ENCODE results near the gene ZER1. TPM values are rescaled to one million over a fixed set of nuclear protein-coding genes. Genes with fewer than 3 reads are reported as not detected.

The ZER1 gene
- total RNA-seq, 1 donor from 2014 or later, result 33.8 TPM

- Mint-ChIP-seq H3K9me3 (ENCODE audit: low read depth) (no peaks in the 10 kb centered on the region), H3K36me3 (ENCODE audit: low read depth) (peaks cover 7% of the 10 kb centered on the region), H3K4me3 (ENCODE audit: unreplicated experiment) (no peak overlapping the region), H3K27me3 (ENCODE audit: low read depth) (no peaks in the 10 kb centered on the region), H3K4me1 (ENCODE audit: low read depth) (peaks cover 5% of the 10 kb centered on the region), H3K27ac (ENCODE audit: unreplicated experiment) (no peak overlapping the region)
- DNase-seq (ENCODE audit: low spot score), result no peak
- no peak for TF ChIP-seq CTCF (IDR thresholded peaks at IDR 0.05)
These were observed 41.8 kb downstream of the ZER1 start for GRCh38 chr9:128729766-128730517.

DNA sequence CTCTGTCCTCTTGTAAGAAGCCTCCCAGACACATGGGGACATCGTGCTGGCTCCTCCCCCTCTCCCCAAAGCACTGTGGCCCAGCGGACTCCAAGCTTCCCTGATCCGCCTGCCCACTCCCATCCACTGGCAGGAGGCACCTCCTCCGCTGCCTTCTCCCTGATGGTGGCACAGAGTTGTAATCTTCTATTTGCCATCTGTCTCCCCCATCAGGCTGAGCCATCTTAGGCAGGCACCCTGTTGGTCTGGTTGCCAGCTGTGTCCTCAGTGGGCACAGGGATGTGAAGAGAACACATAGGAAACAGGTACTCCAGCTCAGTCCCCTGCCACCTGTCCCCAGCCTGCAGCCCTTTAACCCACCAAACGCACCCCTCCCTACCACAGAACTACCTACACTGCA, 42.4 kb downstream of the ZER1 start:
- Mint-ChIP-seq H3K9me3 (ENCODE audit: low read depth) (no peaks in the 10 kb centered on the region), H3K27me3 (ENCODE audit: low read depth) (no peaks in the 10 kb centered on the region), H3K27ac (ENCODE audit: unreplicated experiment) (no peak overlapping the region), H3K4me3 (ENCODE audit: unreplicated experiment) (no peak overlapping the region), H3K4me1 (ENCODE audit: low read depth) (peaks cover 12% of the 10 kb centered on the region), H3K36me3 (ENCODE audit: low read depth) (peaks cover 5% of the 10 kb centered on the region)
- DNase-seq (ENCODE audit: low spot score), result no peak
- TF ChIP-seq CTCF (IDR thresholded peaks at IDR 0.05), result no peak

GRCh38 chr9:128728298-128728697, 43.4 kb downstream of the ZER1 start:
- H3K4me1 Mint-ChIP-seq (ENCODE audit: low read depth), result peaks cover 14% of the 10 kb centered on the region
- no peak for DNase-seq (ENCODE audit: low spot score)
- no peaks in the 10 kb centered on the region for H3K27me3 Mint-ChIP-seq (ENCODE audit: low read depth)
- H3K27ac Mint-ChIP-seq (ENCODE audit: unreplicated experiment), result no peak overlapping the region
- H3K36me3 Mint-ChIP-seq (ENCODE audit: low read depth), result peaks cover 3% of the 10 kb centered on the region
- no peak for TF ChIP-seq CTCF (IDR thresholded peaks at IDR 0.05)
- H3K9me3 Mint-ChIP-seq (ENCODE audit: low read depth), result no peaks in the 10 kb centered on the region
- no peak overlapping the region for H3K4me3 Mint-ChIP-seq (ENCODE audit: unreplicated experiment)

DNA sequence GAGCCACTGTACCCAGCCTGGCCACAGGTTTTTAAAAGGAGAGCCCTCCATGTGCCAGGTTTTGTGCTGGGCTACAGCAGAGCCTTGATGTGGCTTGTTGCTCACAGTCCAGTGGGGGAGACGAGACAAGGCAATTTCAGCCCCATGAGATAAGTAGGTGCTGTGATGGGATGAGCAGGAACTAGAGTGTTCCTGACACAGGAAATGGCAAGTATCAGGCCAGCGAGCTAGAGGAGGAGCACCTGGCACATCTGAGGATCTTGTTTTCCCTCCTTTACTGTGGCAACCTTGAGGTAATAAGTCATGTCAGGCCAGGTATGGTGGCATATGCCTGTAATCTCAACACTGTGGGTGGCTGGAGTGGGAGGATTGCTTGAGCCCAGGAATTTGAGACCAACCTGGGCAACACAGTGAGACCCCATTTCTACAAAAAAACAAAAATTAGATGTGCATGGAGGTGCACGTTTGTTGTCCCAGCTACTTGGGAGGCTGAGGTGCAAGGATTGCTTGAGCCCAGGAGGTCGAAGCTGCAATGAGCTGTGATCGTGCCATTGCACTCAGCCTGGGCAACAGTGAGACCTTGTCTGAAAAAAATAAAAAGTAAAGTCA, 44.0 kb downstream of the ZER1 start:
- no peak for TF ChIP-seq CTCF (IDR thresholded peaks at IDR 0.05)
- H3K9me3 Mint-ChIP-seq (ENCODE audit: low read depth), result no peaks in the 10 kb centered on the region
- H3K4me1 Mint-ChIP-seq (ENCODE audit: low read depth), result peaks cover 20% of the 10 kb centered on the region
- no peak overlapping the region for H3K4me3 Mint-ChIP-seq (ENCODE audit: unreplicated experiment)
- H3K27me3 Mint-ChIP-seq (ENCODE audit: low read depth), result no peaks in the 10 kb centered on the region
- no peaks in the 10 kb centered on the region for H3K36me3 Mint-ChIP-seq (ENCODE audit: low read depth)
- no peak for DNase-seq (ENCODE audit: low spot score)
- H3K27ac Mint-ChIP-seq (ENCODE audit: unreplicated experiment), result no peak overlapping the region

- no peaks in the 10 kb centered on the region for H3K36me3 Mint-ChIP-seq (ENCODE audit: low read depth)
- peak overlapping the region; percentile 51 for H3K27ac Mint-ChIP-seq (ENCODE audit: unreplicated experiment)
- H3K27me3 Mint-ChIP-seq (ENCODE audit: low read depth), result no peaks in the 10 kb centered on the region
- TF ChIP-seq CTCF (IDR thresholded peaks at IDR 0.05), result no peak
- H3K4me1 Mint-ChIP-seq (ENCODE audit: low read depth), result peaks cover 22% of the 10 kb centered on the region
- no peaks in the 10 kb centered on the region for H3K9me3 Mint-ChIP-seq (ENCODE audit: low read depth)
- DNase-seq (ENCODE audit: low spot score), result no peak
- H3K4me3 Mint-ChIP-seq (ENCODE audit: unreplicated experiment), result peak overlapping the region; percentile 87
These were observed 46.9 kb downstream of the ZER1 start for GRCh38 chr9:128724744-128725211.
